BE2C (cell line): Measurements from ENCODE around the gene ATP6V1B1.

Experiments used
- DNase-seq: peaks from one replicate; pipeline ENCODE4 v3.0.0-alpha.2; 2020
- H3K27me3 ChIP-seq: fragments of 250-450 bp; sonication (Bioruptor Pico); 2 replicates; pipeline ENCODE4 v1.5.1; 2020; ENCODE audit warnings: mild to moderate bottlenecking
- H3K36me3 ChIP-seq: fragments of 250-450 bp; sonication (Bioruptor Pico); 2 replicates; pipeline ENCODE4 v1.5.1; 2020; ENCODE audit warnings: mild to moderate bottlenecking
- H3K4me1 ChIP-seq: fragments of 250-450 bp; sonication (Bioruptor Pico); 2 replicates; pipeline ENCODE4 v1.5.1; 2020
- H3K4me3 ChIP-seq: 2 replicates; pipeline ENCODE4 v1.5.1; 2011; ENCODE audit warnings: low read depth, low read length
- H3K9me3 ChIP-seq: fragments of 250-450 bp; sonication (Bioruptor Pico); 2 replicates; pipeline ENCODE4 v1.5.1; 2020
- CTCF ChIP-seq: IDR thresholded peaks from 2 replicates; pipeline ENCODE4 v1.5.1; 2012; ENCODE audit warnings: mild to moderate bottlenecking, low read depth, low read length

ATP6V1B1 gene

GRCh38 chr2:70888923-70889715 is 46.6 kb upstream of the ATP6V1B1 start:
- H3K9me3 ChIP-seq, result no peaks in the 10 kb centered on the region
- DNase-seq, result no peak
- H3K36me3 ChIP-seq, result no peaks in the 10 kb centered on the region
- H3K4me1 ChIP-seq, result no peaks in the 10 kb centered on the region
- no peak overlapping the region for H3K4me3 ChIP-seq
- no peaks in the 10 kb centered on the region for H3K27me3 ChIP-seq
- no peak for TF ChIP-seq CTCF

- Histone ChIP-seq H3K4me3 (no peak overlapping the region), H3K9me3 (no peaks in the 10 kb centered on the region), H3K4me1 (no peaks in the 10 kb centered on the region), H3K36me3 (no peaks in the 10 kb centered on the region), H3K27me3 (no peaks in the 10 kb centered on the region)
- no peak for DNase-seq
- TF ChIP-seq CTCF, result no peak
Measured at GRCh38 chr2:70889716-70890037, 46.0 kb upstream of the ATP6V1B1 start.

- no peaks in the 10 kb centered on the region for H3K27me3 ChIP-seq
- no peak for TF ChIP-seq CTCF
- H3K4me3 ChIP-seq, result no peak overlapping the region
- no peak for DNase-seq
- no peaks in the 10 kb centered on the region for H3K36me3 ChIP-seq
- no peaks in the 10 kb centered on the region for H3K9me3 ChIP-seq
- H3K4me1 ChIP-seq, result no peaks in the 10 kb centered on the region
Measured at GRCh38 chr2:70890469-70891065, 45.1 kb upstream of the ATP6V1B1 start.

- DNase-seq, result no peak
- no peaks in the 10 kb centered on the region for H3K9me3 ChIP-seq
- no peaks in the 10 kb centered on the region for H3K36me3 ChIP-seq
- H3K4me1 ChIP-seq, result no peaks in the 10 kb centered on the region
- TF ChIP-seq CTCF, result no peak
- no peaks in the 10 kb centered on the region for H3K27me3 ChIP-seq
- no peak overlapping the region for H3K4me3 ChIP-seq
Measured at GRCh38 chr2:70891572-70892357, 43.9 kb upstream of the ATP6V1B1 start.

- H3K27me3 ChIP-seq, result no peaks in the 10 kb centered on the region
Measured at GRCh38 chr2:70892750-70893149, 43.0 kb upstream of the ATP6V1B1 start.

More at GRCh38 chr2:70892750-70893149, 43.0 kb upstream of the ATP6V1B1 start:
- Histone ChIP-seq H3K4me3 (no peak overlapping the region), H3K9me3 (no peaks in the 10 kb centered on the region), H3K4me1 (no peaks in the 10 kb centered on the region), H3K36me3 (no peaks in the 10 kb centered on the region)
- DNase-seq, result no peak
- no peak for TF ChIP-seq CTCF
